ENCODE data around the gene EIF5.

Gene EIF5

DNA sequence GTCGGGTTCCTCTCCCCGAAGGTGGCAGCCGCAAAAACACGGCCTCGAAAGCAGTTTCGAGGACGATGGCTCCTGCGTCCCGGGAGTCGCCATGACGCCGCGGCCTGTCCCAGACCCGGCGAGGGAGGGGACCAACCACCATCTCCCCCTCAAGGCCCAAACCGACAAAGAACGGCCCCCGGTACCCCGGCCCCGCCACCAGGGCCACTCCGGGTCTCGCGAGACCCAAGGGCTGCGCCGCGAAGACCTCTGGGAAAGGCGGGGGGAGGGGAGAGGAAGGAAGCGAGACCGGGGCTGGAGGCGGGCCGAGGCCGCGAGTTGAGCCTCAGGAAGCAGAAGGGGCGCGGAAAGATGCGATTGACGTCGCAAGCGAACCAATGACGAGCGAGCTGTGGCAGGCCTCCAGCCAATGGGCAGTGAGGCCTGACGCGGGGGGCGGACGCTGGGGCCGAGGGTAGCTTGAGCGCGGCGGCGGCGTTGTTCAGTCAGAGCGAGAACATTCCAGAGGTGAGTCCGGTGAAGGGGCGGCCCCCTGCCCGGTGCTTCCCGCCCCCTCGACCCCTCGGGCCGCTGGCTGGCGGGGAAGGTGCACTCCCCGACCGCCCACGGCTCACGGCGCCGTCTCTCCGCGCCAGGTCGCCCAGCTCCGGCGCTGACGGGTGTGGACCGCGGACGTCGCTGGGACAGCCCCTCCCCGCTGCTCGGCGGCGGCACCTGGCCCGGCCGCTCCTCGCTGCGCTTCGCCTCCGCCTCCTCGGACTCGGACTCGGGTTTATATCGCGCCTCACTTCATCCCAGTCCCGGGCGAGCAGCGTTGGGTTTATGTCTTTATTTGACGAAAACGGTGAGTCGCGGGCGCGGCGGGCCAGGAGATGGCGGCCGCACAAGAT, at the start of gene EIF5:
TSS of gene EIF5 (plus strand) at position 484 of the 890 bp plus-strand sequence. CDS start 1,624 bp downstream, outside the sequence.
- peak; percentile 99 for DNase-seq

DNA sequence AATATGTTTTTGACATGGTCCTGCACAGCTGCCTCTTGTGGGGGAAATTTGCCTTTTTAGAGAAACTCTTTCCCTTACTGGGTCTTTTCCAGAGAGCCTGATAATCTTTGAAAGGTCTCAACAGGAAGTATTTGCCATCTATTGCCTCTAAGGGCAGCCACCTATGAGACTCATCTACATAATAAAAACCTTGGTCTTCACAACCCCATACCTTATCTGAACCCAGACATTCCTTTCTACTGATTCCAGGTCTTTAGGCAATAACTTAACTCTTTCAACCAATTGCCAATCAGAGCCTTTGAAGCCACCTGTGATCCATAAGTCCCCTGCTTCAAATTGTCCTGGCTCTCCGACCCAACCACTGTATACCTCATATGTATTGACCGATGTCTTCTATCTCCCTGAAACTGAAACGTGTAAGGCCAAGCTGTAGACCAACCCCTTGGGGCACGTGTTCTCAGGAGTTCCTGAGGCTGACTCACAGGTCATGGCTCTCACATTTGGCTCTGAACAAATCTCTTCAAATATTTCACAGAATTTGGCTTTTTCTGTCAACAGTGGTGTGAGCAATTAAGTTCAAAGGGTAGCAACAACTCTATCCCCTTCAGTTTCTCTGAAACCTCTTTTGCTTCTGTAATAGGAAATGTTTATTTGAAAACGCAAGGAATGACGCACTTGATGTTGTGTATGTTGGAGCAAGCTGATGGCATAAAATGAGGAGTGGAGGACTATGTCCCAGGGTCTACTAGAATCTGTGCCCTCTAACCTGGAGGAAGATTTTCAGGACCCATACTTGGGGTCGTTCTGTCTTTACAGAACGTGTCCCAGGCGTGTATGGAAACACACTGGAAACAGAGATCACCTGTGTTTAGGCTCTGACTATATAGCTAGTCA, 49.2 kb upstream of the EIF5 start:
- no peak for DNase-seq

DNA sequence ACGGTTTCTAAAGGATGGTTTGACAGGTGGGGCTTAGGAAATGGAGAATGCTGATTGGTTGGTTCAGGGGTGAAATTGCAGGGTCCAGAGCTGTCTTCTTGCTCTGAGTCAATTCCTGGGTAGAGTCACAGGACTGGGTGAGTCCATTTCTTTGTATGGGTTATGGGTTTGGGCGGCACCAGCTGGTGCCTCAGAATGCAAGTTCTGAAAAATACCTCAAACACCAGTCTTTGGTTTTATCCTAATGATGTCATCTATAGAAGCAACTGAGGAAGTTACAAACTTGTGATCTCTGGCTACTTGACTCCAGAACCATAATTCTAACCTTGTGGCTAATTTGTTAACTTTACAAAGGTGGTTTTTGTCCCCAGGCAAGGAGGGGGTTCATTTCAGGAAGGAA, 47.6 kb upstream of the EIF5 start:
- DNase-seq: no peak

DNA sequence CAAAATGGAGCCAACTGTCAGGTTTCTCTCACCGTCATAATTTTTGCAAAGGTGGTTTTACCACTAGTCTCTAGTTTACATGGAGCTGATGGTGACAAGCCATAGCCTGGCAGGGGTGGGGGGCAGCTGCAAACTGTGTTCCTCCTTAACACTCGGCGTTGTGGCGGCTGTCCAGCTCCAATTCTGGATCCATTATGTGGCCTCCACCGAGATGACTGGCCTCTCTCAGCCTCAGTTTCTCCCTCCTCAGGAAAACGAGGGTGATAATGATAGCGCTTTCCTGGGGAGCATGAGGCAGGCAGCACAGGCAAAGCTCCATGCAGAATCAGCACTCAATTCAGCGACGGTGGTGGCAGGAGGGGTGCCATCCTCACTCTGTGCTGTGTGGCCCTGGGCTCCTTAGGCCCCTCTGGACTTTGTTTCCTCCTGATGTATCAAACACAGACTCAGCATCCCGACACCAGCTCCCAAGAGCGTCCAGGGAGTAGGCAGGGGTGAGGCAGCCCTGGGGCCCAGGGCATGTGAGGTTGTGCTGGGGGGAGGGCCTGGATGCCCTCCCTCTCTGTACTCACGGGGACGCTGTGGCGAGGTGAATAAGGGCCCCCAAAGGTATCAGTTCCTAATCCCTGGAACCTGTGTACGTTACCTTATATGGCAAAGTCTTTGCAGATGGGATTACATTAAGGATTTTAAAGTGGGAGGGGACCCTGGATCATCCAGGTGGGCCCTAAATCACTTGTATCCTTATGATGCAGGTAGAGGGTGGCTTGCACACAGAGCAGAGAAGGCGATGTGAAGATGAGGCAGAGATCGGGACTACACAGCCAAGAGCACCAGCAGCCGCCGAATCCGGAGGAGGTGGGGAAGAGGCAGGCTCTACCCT, 46.8 kb upstream of the EIF5 start:
- no peak for DNase-seq

DNA sequence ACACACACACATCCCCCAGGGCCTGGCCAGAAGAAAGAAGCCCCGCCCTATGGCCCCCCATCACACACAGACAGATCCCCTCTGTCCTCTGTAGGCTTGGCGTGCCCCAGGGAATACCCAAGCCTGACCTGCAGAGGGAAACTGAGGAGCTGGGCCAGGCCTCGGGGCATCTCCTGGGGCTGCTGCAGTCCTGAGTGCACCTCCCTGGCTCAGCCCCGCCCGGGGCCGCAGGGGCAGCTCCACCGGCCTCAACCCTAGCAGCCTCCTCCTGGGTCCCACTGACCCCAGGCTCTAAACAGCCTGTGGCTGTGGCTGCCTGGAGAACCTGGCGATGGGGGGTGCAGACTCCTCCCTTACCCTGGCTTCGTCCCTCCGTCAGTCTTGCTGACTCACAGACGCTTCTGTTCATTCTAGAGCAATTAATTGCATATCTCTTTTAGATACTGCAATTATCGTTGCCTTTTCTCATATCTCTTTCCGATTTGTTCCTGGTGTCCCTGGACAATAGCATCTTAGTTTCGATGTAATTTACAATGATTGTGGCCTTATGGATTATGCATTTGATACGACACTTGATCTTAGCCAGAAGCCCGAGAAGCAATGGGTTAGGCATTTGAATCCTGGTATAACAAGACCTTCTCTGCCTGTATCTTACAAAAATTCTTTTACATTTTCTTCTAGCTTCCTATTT, 45.8 kb upstream of the EIF5 start:
- no peak for DNase-seq

DNA sequence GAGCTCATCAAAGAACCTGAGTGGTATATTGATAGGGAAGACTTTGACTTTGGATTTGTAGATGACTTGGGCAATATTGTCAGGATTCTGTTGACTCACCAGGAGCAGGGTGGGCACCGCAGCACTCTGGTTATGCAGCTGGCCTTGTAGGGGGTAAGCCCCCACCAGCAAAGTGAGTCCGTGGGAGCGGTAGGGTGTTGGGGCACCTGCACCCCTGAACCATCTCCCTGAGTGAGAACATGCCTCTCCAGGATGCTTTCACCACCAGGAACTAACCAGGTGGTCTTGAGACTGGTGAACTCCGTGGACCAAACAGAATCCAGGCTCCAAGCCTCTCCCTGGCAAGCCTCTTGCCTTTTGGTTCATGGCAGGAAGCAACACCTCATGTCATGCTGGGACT, 44.0 kb upstream of the EIF5 start:
- DNase-seq: no peak

DNA sequence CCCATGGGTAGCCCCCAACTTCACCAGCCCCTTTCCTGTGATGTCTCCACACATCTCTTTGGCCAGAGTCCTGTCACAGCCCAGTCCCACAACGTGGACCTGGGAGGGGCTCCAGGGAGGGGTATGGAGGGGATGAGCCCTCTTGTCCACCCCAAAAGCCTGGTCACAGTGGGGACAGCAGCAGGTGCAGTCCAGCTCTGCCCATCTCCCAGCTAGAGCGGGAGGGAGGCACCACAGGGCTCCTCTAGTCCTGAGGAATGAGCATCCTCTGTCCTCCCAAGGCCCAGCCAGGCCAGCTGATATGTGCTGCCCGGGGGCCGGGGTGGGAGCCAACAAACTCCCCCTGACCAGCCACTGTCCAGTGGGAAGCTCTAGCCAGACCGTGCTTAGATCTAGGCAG, 43.5 kb upstream of the EIF5 start:
- no peak for DNase-seq

DNA sequence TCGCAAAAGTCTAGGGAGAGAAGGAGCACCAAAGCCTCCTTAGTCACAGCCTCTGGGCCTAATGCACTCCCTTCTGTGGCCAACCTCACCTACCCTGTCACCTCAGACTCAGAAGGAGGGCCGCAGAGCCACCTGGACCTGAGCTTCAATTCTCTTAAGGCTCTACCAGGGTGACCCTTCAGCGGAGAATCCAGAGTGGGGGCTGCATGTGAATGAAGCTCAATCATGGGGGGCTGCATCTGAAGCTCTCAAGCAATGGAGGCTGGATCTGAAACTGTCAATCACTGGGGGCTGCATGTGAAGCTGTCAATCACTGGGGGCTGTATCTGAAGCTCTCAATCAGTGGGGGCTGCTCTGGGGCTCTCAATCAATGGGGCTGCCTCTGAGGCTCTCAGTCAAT, 43.1 kb upstream of the EIF5 start:
- DNase-seq: no peak

DNA sequence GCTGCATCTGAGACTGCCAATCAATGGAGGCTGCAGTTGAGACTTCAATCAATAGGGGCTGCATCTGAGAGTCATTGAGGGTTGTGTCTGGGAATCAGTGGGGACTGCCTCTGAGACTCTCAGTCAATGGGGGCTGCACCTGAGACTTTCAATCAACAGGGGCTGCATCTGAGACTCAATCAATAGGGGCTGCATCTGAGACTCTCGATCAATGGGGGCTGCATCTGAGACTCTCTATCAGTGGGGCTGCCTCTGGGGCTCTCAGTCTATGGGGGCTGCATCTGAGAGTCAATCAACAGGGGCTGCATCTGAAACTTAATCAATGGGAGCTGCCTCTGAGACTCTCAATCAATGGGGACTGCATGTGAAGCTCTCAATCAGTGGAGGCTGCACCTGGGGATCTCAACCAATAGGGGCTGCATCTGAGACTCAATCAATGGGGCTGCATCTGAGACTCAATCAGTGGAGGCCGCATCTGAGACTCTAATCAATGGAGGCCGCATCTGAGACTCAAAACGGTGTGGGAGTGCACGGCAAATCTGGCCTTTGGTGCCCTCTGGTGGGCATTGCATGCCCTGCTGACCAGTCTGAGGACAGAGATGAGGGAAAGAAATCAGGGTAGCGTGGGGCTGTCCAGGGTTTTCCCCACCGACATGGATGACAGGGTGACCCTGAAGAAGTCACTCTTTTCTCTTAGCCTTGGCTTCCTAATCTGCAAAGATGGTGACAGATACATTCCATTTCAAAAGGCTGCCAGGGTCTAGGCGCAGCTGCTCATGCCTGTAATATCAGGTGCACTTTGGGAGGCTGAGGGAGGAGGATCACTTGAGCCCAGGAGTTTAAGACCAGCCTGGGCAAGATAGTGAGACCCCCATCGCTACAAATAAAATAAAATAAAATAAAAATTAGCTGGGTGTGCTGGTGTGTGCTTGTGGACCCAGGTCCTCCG, 41.3 kb upstream of the EIF5 start:
- DNase-seq: peak; percentile 79

DNA sequence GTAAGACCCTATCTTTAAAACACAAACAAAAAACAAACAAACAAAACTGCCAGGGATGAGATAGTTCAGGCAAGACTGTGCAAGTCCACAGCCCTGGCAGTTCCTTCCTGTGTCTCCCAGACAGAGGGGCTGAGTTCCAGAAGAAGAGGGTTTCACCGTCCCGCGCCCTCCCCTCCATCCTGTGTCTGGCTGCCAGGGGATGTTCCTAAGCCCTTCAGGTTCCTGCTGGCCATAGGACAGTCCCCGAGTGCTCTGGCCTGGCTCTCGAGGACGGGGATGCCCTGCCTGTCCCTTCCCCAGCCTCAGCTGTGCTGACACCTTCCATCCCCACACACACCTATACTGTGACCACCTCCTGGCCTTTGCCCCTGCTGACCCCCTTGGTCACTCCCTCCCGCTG, 40.6 kb upstream of the EIF5 start:
- no peak for DNase-seq

DNA sequence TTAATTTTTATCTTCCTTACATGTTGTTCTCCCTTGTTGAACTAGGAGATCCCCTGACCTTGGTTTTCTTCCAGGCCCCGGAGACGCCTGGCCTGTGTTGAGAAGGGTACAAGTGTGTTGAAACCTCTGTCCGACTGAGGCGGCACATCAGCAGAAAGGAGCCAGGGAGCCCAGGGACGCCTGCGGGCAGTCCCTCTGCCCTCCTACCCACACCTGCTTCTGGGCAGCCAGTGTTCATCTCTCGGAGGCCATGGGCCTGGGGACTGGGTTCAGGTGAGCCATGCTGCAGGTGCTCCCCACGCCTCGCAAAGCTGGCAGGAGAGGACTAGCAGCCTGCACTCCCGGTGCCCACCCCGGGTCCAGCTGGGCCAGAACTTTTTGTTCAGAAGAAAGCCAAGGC, 39.9 kb upstream of the EIF5 start:
- no peak for DNase-seq

DNA sequence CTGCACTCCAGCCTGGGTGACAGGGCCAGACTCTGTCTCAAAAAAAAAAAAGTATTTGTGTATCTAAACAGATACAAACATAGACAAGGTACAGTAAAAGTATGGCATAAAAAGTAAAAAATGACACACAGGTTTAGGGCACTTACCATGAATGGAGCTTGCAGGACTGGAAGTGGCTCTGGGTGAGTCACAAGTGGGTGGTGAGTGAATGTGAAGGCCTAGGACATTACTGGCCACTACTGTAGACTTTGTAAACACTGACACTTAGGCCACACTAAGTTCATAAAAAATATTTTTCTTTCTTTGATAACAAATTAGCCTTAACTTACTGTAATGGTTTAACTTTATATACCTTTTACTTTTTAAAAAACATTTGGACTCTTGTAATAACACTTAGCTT, 38.0 kb upstream of the EIF5 start:
- no peak for DNase-seq

DNA sequence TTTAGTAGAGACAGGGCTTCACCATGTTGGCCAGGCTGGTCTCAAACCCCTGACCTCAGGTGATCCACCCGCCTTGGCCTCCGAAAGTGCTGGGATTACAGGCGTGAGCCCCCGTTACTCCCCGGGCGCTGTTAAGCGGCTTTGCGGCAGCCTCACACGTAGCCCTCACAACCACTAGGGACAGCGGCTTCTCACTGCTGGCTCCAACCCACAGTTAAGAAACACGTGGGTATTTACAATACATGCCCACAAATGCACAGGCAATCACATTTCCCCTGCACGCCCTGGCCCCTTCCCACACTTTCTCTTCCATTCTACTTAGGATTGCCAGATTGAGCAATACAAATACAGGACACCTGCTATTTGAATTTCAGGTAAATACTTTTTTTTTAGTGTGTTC, 37.0 kb upstream of the EIF5 start:
- DNase-seq: no peak

DNA sequence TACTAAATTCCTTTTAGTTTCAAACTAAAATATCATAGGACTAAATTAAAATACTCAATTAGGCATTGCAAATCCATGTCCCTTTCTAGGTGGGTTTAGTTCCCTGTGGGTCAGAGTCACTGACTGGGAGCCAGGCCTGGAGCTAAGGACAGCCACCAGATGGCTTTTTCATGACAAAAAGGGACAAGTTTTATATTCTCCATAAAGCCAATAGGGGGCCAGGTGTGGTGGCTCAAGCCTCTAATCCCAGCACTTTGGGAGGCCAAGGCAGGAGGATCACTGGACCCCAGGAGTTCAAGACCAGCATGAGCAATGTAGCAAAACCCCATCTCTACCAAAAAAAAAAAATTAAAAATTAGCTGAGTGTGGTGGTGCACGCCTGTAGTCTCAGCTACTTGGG, 35.4 kb upstream of the EIF5 start:
- no peak for DNase-seq

DNA sequence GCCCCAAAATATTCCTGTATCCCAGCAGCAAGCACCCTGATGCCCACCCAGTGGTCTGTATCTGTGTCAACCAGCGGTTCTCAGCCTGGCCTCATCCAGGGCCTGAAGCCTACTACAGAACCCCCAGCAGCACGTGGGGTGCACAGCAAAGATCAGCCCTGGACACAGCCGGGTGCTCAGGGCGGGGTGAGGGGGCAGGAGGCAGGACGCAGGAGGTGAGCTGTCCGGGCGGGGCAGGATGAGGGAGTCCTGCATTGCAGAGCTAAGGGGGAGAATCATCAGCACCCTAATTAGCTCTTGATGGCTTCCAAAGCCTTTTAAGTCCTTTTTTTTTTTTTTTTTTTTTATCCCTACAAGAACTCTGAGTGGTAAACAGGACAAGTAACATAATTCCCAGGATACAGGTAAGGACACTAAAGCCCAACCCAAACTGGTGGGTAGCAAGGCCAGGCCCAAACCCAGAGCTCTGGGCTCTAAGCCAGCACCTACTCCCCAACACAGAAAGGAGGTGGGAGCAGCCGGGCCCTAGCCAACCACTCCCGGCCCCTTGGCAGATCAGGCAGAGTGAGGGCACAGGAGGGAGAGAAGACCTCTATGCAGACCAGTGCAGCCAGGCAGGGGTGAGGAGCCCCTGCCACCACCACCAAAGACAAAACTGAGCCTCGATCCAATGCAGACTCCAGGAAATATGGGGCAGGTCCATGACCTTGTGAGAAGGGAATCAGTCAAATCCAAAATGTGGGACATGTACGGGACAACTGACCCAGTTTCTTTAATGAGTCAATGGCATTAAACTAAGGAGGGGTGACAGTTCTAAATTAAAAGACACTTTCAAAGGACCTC, 32.3 kb upstream of the EIF5 start:
- DNase-seq: no peak

DNA sequence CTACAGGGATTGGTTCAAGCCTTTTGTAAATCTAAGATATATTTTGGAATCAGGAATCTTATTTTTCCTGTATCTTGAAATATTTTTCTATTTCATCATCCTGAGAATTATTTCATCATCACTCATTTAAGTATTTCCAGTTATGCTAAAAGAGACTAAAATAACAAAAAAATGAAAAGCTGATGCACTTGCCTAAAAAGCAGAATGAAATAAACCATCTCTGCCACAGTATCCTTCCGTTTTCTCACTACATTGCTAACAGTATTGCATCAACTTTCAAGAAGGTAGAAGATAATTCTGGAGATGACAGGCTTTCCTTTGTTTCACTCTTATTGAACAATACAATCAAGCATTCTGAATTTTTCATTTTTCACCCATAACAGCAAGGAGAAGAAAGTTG, 31.1 kb upstream of the EIF5 start:
- DNase-seq: no peak

DNA sequence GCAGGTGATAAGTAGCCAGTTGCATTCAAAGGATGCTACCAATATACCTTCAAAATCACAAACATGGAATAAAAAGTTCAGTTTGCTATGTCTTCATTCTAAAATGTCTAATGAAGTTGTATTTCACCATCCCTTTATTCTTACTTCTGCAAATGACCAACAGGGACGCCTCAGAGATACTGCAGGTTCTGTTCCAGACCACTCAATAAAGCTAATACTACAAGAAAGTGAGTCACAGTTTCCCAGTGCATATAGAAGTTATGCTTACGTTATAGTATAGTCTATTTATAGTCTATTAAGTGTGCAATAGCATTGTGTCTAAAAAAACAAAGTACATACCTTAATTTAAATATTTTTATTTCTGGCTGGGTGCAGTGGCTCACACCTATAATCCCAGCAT, 29.3 kb upstream of the EIF5 start:
- no peak for DNase-seq

DNA sequence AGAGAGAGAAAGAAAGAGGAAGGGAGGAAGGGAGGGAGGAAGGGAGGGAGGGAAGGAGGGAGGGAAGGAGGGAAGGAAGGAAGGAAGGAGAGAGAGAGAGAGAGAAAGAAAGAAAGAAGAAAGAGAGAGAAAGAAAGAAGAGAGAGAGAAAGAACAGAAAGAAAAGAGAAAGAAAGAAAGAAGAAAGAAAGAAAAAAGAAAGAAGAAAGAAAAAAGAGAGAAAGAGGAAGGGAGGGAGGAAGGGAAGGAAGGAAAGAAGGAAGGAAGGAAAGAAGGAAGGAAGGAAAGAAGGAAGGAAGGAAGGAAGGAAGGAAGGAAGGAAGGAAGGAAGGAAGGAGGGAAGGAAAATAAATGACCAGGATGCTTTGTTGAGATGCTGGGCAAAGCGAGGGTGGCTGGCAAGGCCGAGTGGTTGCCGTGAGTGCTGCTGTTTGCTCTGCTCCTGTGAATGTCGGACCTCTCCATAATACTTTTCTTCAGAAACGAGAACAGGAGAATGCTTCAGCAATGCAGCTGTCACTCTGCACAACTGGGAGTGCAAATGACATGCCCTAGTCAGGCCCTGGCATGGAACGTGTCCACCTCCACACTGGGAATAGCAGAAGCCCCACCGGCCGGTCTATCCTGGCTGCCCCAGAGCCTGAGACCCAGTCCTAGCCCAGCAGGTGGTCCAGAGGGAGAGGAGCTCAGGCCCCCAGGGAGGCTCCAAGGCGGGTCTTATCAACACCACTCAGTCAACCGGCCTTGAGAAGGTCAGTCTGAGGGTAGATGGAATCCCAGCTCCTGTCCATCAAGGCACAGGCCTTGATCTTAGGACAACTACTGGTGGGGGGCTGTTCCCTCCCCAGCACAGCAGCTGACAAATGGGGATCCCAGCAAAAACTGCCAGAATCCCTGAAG, 25.1 kb upstream of the EIF5 start:
- no peak for DNase-seq

DNA sequence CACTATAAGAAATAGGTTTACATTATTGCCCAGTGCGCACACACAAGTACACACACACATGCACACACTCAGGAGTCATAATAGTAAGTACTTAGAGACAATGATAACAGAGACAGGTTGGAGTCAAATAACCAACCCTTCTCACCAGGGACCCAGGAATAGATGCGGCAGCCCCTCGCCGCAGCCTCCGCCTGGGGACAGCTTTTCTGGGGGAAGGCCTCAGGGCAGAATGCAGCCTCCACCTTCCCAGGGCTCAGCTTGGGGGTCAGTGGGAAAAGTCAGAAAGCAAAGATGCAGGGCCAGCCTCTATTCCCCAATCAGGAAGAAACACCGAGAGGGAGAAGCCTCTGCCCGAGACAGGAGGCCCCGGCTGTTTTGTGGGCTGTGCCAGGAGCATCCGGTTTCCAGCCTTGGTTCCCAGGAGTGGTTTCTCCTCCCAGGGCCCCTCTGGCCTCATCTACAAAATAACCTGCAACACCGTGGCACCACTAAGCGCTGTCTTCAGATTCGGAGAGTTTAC, 23.4 kb upstream of the EIF5 start:
- DNase-seq: no peak

Data from activated CD4-positive, alpha-beta T cell treated with anti-CD3 and anti-CD28 coated beads, Interleukin-10, Interleukin-2, amounts not matched to agents 100 ng/mL and 50 ng/mL, durations not matched to agents 16 hours and 8 hours (primary cell).